T-helper 1 cell treated with Interleukin-12 subunit alpha and Interleukin-12 subunit beta and Interleukin-4 antibody, amounts not matched to agents 30 μg/mL and 1 μg/mL, for 36 hours (primary cell): ENCODE measurements around the gene SLF2.
"Not testable (repeated sequence)": the region's sequence is repeated elsewhere in the genome, so short reads cannot be mapped to it uniquely, and the experiment has no call there.

Experiments
- H3K27ac Mint-ChIP-seq: one replicate; pipeline ENCODE4 v1.8.0; 2021; ENCODE audit warnings: mild to moderate bottlenecking, mixed read lengths
- H3K27me3 Mint-ChIP-seq: one replicate; pipeline ENCODE4 v1.8.0; 2021; ENCODE audit warnings: low read depth, mixed read lengths
- H3K36me3 Mint-ChIP-seq: one replicate; pipeline ENCODE4 v1.8.0; 2021; ENCODE audit warnings: low read depth, mixed read lengths
- H3K4me1 Mint-ChIP-seq: one replicate; pipeline ENCODE4 v1.8.0; 2021; ENCODE audit warnings: low read depth, mixed read lengths
- H3K4me3 Mint-ChIP-seq: one replicate; pipeline ENCODE4 v1.8.0; 2021; ENCODE audit warnings: mild to moderate bottlenecking, moderate library complexity, mixed read lengths
- H3K9me3 Mint-ChIP-seq: one replicate; pipeline ENCODE4 v1.8.0; 2021; ENCODE audit warnings: mixed read lengths

Gene SLF2

DNA sequence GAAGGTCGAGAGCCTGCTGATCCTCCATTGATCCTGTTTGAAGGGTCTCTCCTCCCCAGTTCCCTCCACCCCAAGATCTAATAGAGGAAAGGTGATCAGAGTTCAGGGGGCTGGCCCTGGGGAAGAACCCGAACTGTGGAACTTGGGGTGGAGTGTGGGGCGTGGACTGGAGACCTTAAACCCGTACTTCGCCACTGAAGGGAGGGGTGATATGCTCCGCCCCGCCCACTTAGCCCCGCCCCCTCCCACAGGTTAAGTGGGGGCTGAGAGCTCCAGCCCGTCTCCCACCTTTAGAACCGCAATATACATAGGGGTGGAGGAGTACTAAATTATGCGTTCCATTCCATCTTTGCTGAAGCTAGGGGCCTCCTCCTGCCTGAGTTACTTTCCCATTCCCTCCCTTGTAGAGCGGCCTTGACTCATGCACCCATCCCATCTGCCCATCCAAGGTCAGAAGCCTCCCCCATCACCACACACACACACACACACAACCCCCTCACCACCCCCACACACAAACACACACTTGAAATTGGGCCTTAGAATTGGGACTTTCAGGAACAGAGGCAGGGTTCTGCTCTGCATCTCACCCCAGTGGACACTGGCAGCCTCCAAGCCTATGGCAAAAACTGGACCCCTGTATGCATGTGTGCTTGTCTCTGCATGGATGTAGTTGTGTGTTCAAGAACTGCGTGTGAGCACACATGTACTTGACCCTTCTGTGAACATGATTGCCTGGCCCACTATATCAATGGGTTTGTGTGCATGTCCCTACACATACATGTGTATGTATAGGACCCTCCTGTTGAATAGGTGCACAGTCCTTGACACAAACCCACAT lies 57.5 kb downstream of the SLF2 start:
- peaks cover 8% of the 10 kb centered on the region for H3K27me3 Mint-ChIP-seq
- peaks cover 10% of the 10 kb centered on the region for H3K4me1 Mint-ChIP-seq
- peak overlapping the region; percentile 25 for H3K4me3 Mint-ChIP-seq
- H3K9me3 Mint-ChIP-seq, result no peaks in the 10 kb centered on the region
- peaks cover 3% of the 10 kb centered on the region for H3K36me3 Mint-ChIP-seq
- H3K27ac Mint-ChIP-seq, result no peak overlapping the region

DNA sequence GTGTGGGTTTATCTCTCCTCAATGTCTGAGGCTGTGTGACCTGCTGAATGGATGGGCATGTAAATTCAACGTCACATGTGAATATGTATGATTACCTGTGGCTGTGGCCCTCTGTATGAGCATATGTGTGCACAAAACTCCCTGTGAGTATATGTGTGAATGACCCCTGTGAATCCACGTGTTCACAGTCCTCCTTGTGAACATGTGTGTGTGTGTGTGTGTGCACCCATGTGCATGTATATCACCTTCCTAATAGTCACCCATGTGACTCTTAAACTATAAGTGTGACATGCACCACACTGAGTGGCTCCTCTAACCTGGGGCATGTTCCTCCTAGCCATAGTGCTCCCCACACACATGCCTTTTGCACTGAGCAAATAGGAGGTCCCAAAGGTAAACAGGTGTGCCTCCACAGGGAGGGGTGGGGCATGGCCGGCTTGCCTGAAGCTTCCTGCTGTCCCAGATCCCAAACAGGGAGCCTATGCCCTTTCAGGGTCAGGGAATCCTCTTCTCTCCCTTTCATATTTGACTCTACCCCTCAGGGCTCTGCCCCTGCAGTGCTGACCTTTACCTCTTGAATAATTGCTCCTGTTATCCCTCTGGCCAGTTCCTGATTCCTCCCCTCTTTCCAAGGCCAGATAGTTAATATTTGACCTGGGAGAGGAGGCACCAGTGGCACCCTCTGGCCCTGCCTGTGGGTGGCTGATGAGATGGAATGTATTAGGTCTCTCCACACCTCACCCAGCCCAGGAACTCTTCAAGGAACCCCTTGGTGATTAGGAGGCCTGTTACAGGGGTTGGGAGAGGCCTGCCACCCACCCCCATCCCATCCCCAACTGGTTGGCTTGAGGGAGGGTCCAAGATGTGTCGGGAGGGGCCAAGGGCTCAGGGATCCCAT lies 58.4 kb downstream of the SLF2 start:
- H3K27ac Mint-ChIP-seq, result no peak overlapping the region

DNA sequence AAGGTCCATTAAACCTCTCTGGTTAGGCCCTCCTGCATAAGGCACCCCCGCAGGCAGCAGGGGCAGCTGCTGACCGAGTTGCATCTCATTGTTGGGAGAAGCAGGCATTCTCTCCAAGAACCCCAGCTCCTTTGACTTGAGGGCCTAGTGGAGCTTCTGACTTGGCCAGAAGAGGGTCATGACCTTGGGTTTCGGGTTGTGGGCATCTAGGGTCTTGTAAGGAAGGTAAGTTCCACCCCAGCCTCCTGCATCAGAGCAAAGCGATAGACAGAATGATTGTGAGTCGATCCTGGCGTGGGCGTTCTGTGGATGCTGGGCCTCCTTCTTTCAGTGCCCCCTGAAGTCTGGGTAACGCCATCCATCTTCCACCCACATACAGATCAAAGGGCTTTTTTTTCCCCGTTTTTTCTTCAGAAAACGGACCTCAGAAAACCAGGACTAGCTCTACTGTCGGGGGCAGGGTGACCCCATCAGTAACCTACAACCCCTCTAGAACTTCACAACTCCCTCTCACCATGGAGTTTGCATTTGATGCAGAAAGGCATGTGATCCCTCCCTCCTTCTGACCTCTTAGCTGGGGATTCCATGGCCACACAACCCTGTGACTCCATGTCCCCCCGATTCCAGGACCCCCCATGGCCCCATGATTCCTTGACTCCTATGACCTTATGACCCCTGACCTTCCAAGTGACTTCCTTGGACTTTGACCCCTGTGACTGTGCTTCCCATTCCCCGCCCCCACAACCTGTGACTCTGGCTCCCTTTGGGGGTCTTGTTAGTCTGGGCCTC lies 59.5 kb downstream of the SLF2 start:
- H3K27me3 Mint-ChIP-seq, result peaks cover 8% of the 10 kb centered on the region
- H3K27ac Mint-ChIP-seq, result no peak overlapping the region
- H3K36me3 Mint-ChIP-seq, result peaks cover 3% of the 10 kb centered on the region
- no peaks in the 10 kb centered on the region for H3K9me3 Mint-ChIP-seq
- H3K4me3 Mint-ChIP-seq, result no peak overlapping the region
- peaks cover 10% of the 10 kb centered on the region for H3K4me1 Mint-ChIP-seq

More for the DNA sequence above, 58.4 kb downstream of the SLF2 start:
- Mint-ChIP-seq H3K36me3 (peaks cover 3% of the 10 kb centered on the region), H3K4me1 (peaks cover 10% of the 10 kb centered on the region), H3K27me3 (peaks cover 8% of the 10 kb centered on the region), H3K9me3 (no peaks in the 10 kb centered on the region), H3K4me3 (no peak overlapping the region)

DNA sequence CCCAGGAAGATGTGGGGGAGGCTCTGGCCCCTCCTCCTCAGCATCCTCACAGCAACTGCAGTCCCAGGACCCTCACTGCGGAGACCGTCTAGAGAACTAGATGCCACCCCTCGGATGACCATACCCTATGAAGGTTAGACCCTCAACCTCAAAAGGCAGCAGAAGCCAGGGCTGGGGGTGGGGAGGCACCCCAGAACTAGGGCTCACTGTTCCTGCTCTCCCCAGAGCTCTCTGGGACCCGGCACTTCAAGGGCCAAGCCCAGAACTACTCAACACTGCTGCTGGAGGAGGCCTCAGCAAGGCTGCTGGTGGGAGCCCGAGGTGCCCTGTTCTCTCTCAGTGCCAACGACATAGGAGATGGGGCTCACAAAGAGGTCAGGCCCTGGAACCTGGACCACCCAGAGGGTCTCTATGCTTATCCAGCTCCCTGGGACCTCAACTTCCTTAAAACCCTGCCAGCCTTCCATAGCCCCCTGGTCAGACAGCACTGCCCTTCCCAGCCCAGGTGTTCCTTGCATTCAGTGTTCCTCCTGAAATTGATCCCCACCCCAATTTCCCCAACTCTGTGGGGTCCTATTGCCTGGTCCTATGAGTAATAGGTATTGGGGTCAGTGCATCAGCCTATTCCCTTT lies 60.3 kb downstream of the SLF2 start:
- H3K27ac Mint-ChIP-seq, result no peak overlapping the region

DNA sequence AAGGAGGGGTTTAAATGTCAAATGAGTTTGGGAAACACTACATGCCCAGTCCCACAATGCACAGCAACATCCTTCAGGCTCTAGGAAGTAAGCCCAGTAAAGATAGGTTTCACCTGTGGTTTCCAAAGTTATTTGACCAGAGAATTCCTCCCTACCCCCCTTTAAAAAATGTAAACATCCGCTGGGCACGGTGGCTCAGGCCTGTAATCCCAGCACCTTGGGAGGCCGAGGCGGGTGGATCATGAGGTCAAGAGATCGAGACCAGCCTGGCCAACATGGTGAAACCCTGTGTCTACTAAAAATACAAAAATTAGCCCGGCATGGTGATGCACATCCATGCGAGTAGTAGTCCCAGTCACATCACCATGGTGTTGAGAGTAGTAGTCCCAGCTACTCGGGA lies 62.6 kb downstream of the SLF2 start:
- H3K4me3 Mint-ChIP-seq, H3K9me3 Mint-ChIP-seq, H3K4me1 Mint-ChIP-seq, H3K27ac Mint-ChIP-seq, H3K36me3 Mint-ChIP-seq, H3K27me3 Mint-ChIP-seq: not testable (repeated sequence)

More for the DNA sequence above, 60.3 kb downstream of the SLF2 start:
- Mint-ChIP-seq H3K36me3 (peaks cover 2% of the 10 kb centered on the region), H3K4me3 (no peak overlapping the region), H3K9me3 (no peaks in the 10 kb centered on the region), H3K27me3 (peaks cover 8% of the 10 kb centered on the region), H3K4me1 (peaks cover 10% of the 10 kb centered on the region)

DNA sequence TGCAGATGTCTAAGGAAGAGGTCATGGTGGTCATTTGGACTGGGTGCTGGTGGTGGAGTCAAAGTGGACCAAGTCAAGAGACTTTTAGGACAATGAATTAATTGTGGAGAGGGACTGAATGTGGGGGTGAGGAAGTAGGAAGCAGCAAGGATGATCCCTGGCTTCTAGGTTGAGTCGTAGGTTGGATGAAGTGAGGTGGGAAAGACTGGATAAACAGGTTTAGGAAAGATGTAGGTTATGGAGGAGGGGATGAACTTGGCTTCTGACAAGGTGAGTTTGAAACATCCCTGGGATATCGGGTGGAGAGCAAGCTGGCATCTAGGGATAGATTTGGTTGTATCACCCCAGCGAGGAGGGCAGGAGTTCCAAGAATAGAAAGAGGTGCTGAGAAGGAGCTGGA lies 64.1 kb downstream of the SLF2 start:
- Mint-ChIP-seq H3K27ac (no peak overlapping the region), H3K4me3 (no peak overlapping the region), H3K9me3 (no peaks in the 10 kb centered on the region), H3K36me3 (peaks cover 2% of the 10 kb centered on the region), H3K4me1 (no peaks in the 10 kb centered on the region), H3K27me3 (no peaks in the 10 kb centered on the region)

DNA sequence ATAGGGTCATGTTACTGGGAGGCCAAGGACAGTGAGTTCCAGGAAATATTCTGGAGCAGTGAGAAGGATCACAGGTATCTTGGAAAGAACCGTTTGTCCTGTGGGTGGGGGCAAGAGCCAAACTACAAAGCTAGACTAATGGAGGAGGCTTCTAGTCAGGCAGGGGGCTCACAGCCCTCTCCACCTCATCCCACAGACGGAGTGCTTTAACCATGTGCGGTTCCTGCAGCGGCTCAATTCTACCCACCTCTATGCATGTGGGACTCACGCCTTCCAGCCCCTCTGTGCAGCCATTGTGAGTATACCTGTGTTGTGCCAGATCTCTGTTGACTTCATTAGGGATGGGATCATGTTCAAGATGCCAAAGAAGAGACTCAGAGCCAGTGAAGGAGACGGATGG lies 64.7 kb downstream of the SLF2 start:
- Mint-ChIP-seq H3K4me1 (no peaks in the 10 kb centered on the region), H3K9me3 (no peaks in the 10 kb centered on the region), H3K27me3 (no peaks in the 10 kb centered on the region), H3K36me3 (peaks cover 2% of the 10 kb centered on the region), H3K4me3 (no peak overlapping the region), H3K27ac (no peak overlapping the region)

DNA sequence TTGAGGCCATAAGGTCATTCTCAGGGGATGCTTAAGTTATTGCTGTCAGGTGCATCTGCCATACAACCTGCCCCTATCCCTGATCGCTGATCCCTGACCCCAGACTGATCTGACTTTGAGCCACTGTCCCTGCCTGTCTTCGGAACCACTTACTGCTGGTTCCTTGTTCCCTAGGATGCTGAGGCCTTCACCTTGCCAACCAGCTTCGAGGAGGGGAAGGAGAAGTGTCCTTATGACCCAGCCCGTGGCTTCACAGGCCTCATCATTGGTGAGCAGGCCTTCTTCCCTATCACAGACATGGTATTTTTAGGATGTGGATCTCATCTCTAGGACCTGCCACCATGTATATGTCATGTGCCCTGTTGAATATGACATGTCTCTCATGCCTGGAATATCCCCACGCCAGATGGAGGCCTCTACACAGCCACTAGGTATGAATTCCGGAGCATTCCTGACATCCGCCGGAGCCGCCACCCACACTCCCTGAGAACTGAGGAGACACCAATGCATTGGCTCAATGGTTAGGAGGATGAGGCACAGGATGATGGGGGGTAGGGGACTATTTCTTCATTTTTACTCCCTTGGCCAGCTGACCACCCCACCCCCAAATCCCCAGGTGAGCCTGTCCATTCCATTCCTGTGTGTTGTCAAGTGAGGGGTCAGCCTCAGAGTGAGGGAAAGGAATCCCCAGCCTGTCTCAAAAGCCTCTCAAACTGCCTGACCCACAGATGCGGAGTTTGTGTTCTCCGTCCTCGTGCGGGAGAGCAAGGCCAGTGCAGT lies 65.5 kb downstream of the SLF2 start:
- H3K36me3 Mint-ChIP-seq, result peaks cover 2% of the 10 kb centered on the region
- H3K4me1 Mint-ChIP-seq, result no peaks in the 10 kb centered on the region
- no peak overlapping the region for H3K27ac Mint-ChIP-seq
- no peaks in the 10 kb centered on the region for H3K9me3 Mint-ChIP-seq
- H3K27me3 Mint-ChIP-seq, result no peaks in the 10 kb centered on the region
- no peak overlapping the region for H3K4me3 Mint-ChIP-seq

DNA sequence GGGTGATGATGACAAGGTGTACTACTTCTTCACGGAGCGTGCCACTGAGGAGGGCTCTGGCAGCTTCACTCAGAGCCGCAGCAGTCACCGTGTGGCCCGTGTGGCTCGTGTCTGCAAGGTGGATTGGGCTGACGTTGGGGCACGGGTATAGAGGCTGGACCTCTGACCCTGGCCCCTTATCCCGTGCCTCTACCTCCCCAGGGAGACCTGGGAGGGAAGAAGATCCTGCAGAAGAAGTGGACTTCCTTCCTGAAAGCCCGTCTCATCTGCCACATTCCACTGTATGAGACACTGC lies 66.1 kb downstream of the SLF2 start:
- H3K27me3 Mint-ChIP-seq, result no peaks in the 10 kb centered on the region
- no peak overlapping the region for H3K4me3 Mint-ChIP-seq
- peaks cover 2% of the 10 kb centered on the region for H3K36me3 Mint-ChIP-seq
- H3K27ac Mint-ChIP-seq, result no peak overlapping the region
- no peaks in the 10 kb centered on the region for H3K9me3 Mint-ChIP-seq
- no peaks in the 10 kb centered on the region for H3K4me1 Mint-ChIP-seq

DNA sequence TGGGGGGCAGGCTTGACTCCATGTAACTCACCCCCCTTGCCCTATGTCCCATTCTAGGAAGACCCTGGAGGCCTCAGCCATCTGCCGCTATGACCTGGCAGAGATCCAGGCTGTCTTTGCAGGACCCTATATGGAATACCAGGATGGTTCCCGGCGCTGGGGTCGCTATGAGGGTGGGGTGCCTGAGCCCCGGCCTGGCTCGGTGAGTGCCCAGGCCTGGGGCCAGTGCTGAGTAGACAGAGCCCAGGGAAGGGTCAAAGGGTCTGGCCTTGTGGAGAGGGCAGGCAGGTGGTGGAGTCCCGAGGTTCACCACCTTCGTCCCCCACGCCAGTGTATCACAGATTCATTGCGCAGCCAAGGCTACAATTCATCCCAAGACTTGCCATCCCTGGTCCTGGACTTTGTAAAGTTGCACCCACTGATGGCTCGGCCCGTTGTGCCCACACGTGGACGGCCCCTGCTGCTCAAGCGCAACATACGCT lies 67.1 kb downstream of the SLF2 start:
- Mint-ChIP-seq H3K27me3 (no peaks in the 10 kb centered on the region), H3K4me3 (no peak overlapping the region), H3K4me1 (no peaks in the 10 kb centered on the region), H3K9me3 (no peaks in the 10 kb centered on the region), H3K36me3 (peaks cover 2% of the 10 kb centered on the region), H3K27ac (no peak overlapping the region)

DNA sequence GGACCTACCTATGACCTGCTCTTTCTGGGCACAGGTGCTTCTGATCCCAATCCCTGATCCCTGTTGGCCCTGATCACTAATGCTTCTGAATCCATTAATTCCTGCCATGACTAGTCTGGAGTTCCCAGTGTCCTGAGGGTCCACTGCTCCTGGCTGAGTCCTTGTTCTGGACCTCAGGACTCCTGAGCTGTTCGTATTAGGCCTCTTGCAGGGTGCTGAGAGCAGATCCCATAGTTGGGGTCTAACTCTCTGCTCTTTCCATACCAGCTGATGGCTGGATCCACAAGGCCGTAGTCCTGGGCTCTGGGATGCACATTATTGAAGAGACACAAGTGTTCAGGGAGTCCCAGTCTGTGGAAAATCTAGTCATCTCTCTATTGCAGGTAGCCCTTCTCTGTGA lies 67.5 kb downstream of the SLF2 start:
- Mint-ChIP-seq H3K4me3 (no peak overlapping the region), H3K36me3 (peaks cover 5% of the 10 kb centered on the region), H3K27me3 (no peaks in the 10 kb centered on the region), H3K27ac (no peak overlapping the region), H3K9me3 (no peaks in the 10 kb centered on the region), H3K4me1 (no peaks in the 10 kb centered on the region)

DNA sequence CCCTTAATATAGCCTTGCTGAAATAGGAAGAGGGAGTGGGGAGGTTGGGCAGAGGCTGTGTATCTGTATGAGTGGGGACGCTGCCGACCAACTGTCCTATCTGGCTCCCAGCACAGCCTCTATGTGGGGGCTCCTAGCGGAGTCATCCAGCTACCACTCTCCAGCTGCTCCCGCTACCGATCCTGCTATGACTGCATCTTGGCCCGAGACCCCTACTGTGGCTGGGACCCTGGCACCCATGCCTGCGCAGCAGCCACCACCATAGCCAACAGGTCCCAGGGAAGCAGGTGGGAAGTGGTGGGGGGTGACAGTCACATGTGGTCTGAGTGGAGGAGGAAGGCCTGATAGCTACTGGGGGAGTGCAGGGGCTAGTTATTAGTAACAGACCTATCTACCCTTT lies 67.9 kb downstream of the SLF2 start:
- H3K4me3 Mint-ChIP-seq, result no peak overlapping the region
- no peaks in the 10 kb centered on the region for H3K9me3 Mint-ChIP-seq
- peaks cover 5% of the 10 kb centered on the region for H3K36me3 Mint-ChIP-seq
- H3K27ac Mint-ChIP-seq, result no peak overlapping the region
- H3K27me3 Mint-ChIP-seq, result no peaks in the 10 kb centered on the region
- peaks cover 3% of the 10 kb centered on the region for H3K4me1 Mint-ChIP-seq

DNA sequence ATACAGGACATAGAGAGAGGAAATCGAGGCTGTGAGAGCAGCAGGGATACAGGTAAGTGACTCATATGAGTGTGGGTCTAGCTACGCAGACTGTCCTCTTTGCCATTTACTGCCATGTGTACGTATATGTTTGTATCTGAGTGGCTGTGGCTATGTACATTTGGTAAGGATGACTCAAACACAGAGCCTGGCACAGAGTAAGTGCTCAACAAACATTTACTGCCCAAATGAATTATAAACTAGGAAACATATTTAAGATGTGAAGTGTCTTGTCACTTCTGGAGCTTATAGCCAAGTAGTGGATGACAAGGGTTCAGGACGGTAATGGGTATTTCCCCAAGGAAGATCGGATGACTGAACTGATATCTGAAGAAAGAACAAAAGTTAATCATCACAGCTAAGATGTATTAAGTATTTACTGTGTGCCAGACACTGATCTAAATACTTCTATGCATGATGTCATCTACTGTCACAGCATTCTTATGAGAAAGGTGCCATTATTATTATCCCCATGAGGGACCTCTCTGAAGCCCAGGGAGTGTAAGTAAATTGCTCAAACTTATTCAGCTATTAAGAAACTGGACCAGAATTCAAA lies 68.5 kb downstream of the SLF2 start:
- Mint-ChIP-seq H3K27ac (no peak overlapping the region), H3K9me3 (no peaks in the 10 kb centered on the region), H3K4me1 (peaks cover 6% of the 10 kb centered on the region), H3K4me3 (no peak overlapping the region), H3K36me3 (peaks cover 5% of the 10 kb centered on the region), H3K27me3 (no peaks in the 10 kb centered on the region)
